ENCODE measurements around the gene CLRN1. TPM values are rescaled to one million over a fixed set of nuclear protein-coding genes. Genes with fewer than 3 reads are reported as not detected.

CLRN1 gene
- total RNA-seq, 1 donor from 2014 or later: not detected

GRCh38 chr3:150998996-150999395, 26.5 kb upstream of the CLRN1 start:
- FAIRE-seq: no peak
- Mint-ChIP-seq H3K4me3 (ENCODE audit: unreplicated experiment) (no peak overlapping the region), H3K4me1 (ENCODE audit: low read depth, unreplicated experiment) (peaks cover 8% of the 10 kb centered on the region)

GRCh38 chr3:150996731-150997130, 24.2 kb upstream of the CLRN1 start:
- H3K4me2 ChIP-seq (ENCODE audit: low read length): no peak overlapping the region
- Mint-ChIP-seq H3K27ac (ENCODE audit: unreplicated experiment) (no peak overlapping the region), H3K4me3 (ENCODE audit: unreplicated experiment) (no peak overlapping the region), H3K9me3 (ENCODE audit: unreplicated experiment) (peaks cover 9% of the 10 kb centered on the region), H3K27me3 (ENCODE audit: low read depth, unreplicated experiment) (no peaks in the 10 kb centered on the region), H3K4me1 (ENCODE audit: low read depth, unreplicated experiment) (no peaks in the 10 kb centered on the region), H3K36me3 (ENCODE audit: low read depth, unreplicated experiment) (peaks cover 2% of the 10 kb centered on the region)
- no peak for TF ChIP-seq CTCF (IDR thresholded peaks at IDR 0.05; ENCODE audit: insufficient read depth, low read depth, low read length)
- no peak for TF ChIP-seq EZH2 (IDR thresholded peaks at IDR 0.05; ENCODE audit: insufficient read depth, low read length)
- H3K9me3 ChIP-seq (ENCODE audit: insufficient read depth, low read depth, low read length): no peaks in the 10 kb centered on the region
- no peak overlapping the region for H3K9ac ChIP-seq (ENCODE audit: low read length)
- H4K20me1 ChIP-seq (ENCODE audit: insufficient read depth, low read length): no peaks in the 10 kb centered on the region
- no peaks in the 10 kb centered on the region for H3K4me1 ChIP-seq (ENCODE audit: insufficient read depth, low read length)
- no peak overlapping the region for H2AFZ ChIP-seq (ENCODE audit: low read depth, low read length)
- H3K27me3 ChIP-seq (ENCODE audit: insufficient read depth, low read length): no peaks in the 10 kb centered on the region
- H3K27ac ChIP-seq (ENCODE audit: low read depth, low read length): no peak overlapping the region
- no peaks in the 10 kb centered on the region for H3K36me3 ChIP-seq (ENCODE audit: insufficient read depth, low read length)
- no peaks in the 10 kb centered on the region for H3K79me2 ChIP-seq (ENCODE audit: insufficient read depth, low read length)
- no peak for DNase-seq (ENCODE audit: low read depth)
- FAIRE-seq: no peak
- H3K4me3 ChIP-seq (ENCODE audit: insufficient read depth, low read depth, low read length): no peak overlapping the region

More at GRCh38 chr3:150998996-150999395, 26.5 kb upstream of the CLRN1 start:
- Histone ChIP-seq H2AFZ (ENCODE audit: low read depth, low read length) (no peak overlapping the region), H3K4me2 (ENCODE audit: low read length) (no peak overlapping the region), H3K27me3 (ENCODE audit: insufficient read depth, low read length) (no peaks in the 10 kb centered on the region), H3K27ac (ENCODE audit: low read depth, low read length) (no peak overlapping the region), H3K9ac (ENCODE audit: low read length) (no peak overlapping the region), H3K79me2 (ENCODE audit: insufficient read depth, low read length) (no peaks in the 10 kb centered on the region), H3K4me3 (ENCODE audit: insufficient read depth, low read depth, low read length) (no peak overlapping the region), H3K36me3 (ENCODE audit: insufficient read depth, low read length) (no peaks in the 10 kb centered on the region), H3K4me1 (ENCODE audit: insufficient read depth, low read length) (no peaks in the 10 kb centered on the region), H3K9me3 (ENCODE audit: insufficient read depth, low read depth, low read length) (no peaks in the 10 kb centered on the region), H4K20me1 (ENCODE audit: insufficient read depth, low read length) (no peaks in the 10 kb centered on the region)
- Mint-ChIP-seq H3K9me3 (ENCODE audit: unreplicated experiment) (peaks cover 5% of the 10 kb centered on the region), H3K27me3 (ENCODE audit: low read depth, unreplicated experiment) (no peaks in the 10 kb centered on the region), H3K36me3 (ENCODE audit: low read depth, unreplicated experiment) (peaks cover 2% of the 10 kb centered on the region), H3K27ac (ENCODE audit: unreplicated experiment) (no peak overlapping the region)
- TF ChIP-seq EZH2 (IDR thresholded peaks at IDR 0.05; ENCODE audit: insufficient read depth, low read length): no peak
- DNase-seq (ENCODE audit: low read depth): no peak

GRCh38 chr3:150995510-150995909, 23.0 kb upstream of the CLRN1 start:
- H3K27me3 Mint-ChIP-seq (ENCODE audit: low read depth, unreplicated experiment): no peaks in the 10 kb centered on the region
- no peak overlapping the region for H3K27ac ChIP-seq (ENCODE audit: low read depth, low read length)
- peaks cover 9% of the 10 kb centered on the region for H3K9me3 Mint-ChIP-seq (ENCODE audit: unreplicated experiment)
- H3K36me3 ChIP-seq (ENCODE audit: insufficient read depth, low read length): no peaks in the 10 kb centered on the region
- no peaks in the 10 kb centered on the region for H3K4me1 ChIP-seq (ENCODE audit: insufficient read depth, low read length)
- H3K4me3 ChIP-seq (ENCODE audit: insufficient read depth, low read depth, low read length): no peak overlapping the region
- no peak overlapping the region for H3K4me2 ChIP-seq (ENCODE audit: low read length)
- peaks cover 2% of the 10 kb centered on the region for H3K36me3 Mint-ChIP-seq (ENCODE audit: low read depth, unreplicated experiment)
- no peaks in the 10 kb centered on the region for H3K79me2 ChIP-seq (ENCODE audit: insufficient read depth, low read length)
- no peak overlapping the region for H3K4me3 Mint-ChIP-seq (ENCODE audit: unreplicated experiment)
- H3K4me1 Mint-ChIP-seq (ENCODE audit: low read depth, unreplicated experiment): no peaks in the 10 kb centered on the region
- no peak overlapping the region for H3K9ac ChIP-seq (ENCODE audit: low read length)
- TF ChIP-seq CTCF (IDR thresholded peaks at IDR 0.05; ENCODE audit: insufficient read depth, low read depth, low read length) (no peak), EZH2 (IDR thresholded peaks at IDR 0.05; ENCODE audit: insufficient read depth, low read length) (no peak)
- no peak overlapping the region for H2AFZ ChIP-seq (ENCODE audit: low read depth, low read length)
- H4K20me1 ChIP-seq (ENCODE audit: insufficient read depth, low read length): no peaks in the 10 kb centered on the region
- H3K27ac Mint-ChIP-seq (ENCODE audit: unreplicated experiment): no peak overlapping the region
- no peaks in the 10 kb centered on the region for H3K9me3 ChIP-seq (ENCODE audit: insufficient read depth, low read depth, low read length)
- H3K27me3 ChIP-seq (ENCODE audit: insufficient read depth, low read length): no peaks in the 10 kb centered on the region
- no peak for FAIRE-seq
- no peak for DNase-seq (ENCODE audit: low read depth)
